Testis (tissue), 2 donors: ENCODE measurements around the gene CLDN3.

ENCODE experiments used
- CTCF ChIP-seq, 3 experiments: fragments of 450-650 bp in 2 of 3; fragments of 200-600 bp in 1 of 3; sonication (generic) in 1 of 3; IDR thresholded peaks; one replicate each; pipeline ENCODE4 v1.5.1; 2016 to 2019; ENCODE audit warnings: antibody characterized with exemption in 3 of 3, mild to moderate bottlenecking in 2 of 3, moderate library complexity in 1 of 3
- POLR2A ChIP-seq: fragments of 450-650 bp; IDR thresholded peaks from one replicate; pipeline ENCODE4 v1.6.1; 2017; ENCODE audit warnings: antibody characterized with exemption, mild to moderate bottlenecking, moderate library complexity

- TF ChIP-seq CTCF (IDR thresholded peaks at IDR 0.05) (no peak), POLR2A (no peak)
Observed at GRCh38 chr7:73809467-73809951, 39.4 kb upstream of the CLDN3 start.
